C4-2B (cell line): Measurements from ENCODE around the gene VIM.

ENCODE experiments used
- H3K27ac ChIP-seq: fragments of 450-650 bp; 2 replicates; pipeline ENCODE4 v1.5.1; 2017
- CTCF ChIP-seq: fragments of 450-650 bp; conservative IDR thresholded peaks from 2 replicates; pipeline ENCODE4 v1.5.1; 2017; ENCODE audit warnings: mild to moderate bottlenecking
- ZFX ChIP-seq: fragments of 450-650 bp; IDR thresholded peaks from 2 replicates; pipeline ENCODE4 v1.6.1; 2017

Gene VIM

DNA sequence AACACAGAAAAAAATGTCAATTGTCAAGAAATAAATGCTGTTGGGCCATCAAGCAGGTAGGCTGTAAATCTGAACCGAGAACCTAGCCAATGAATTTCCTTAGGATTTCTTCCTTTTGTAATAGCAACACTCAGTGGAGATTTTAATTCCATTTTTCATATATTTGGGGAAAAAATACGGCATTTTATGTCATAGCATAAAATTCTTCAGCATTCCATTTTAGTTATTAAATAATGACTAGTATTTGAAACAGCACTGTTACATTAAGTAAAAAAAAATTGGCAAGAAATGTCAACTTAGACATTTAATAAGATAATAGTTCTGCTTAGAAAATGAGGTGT lies 12.3 kb upstream of the VIM start:
- TF ChIP-seq ZFX (no peak), CTCF (no peak)
- H3K27ac ChIP-seq = no peak overlapping the region

DNA sequence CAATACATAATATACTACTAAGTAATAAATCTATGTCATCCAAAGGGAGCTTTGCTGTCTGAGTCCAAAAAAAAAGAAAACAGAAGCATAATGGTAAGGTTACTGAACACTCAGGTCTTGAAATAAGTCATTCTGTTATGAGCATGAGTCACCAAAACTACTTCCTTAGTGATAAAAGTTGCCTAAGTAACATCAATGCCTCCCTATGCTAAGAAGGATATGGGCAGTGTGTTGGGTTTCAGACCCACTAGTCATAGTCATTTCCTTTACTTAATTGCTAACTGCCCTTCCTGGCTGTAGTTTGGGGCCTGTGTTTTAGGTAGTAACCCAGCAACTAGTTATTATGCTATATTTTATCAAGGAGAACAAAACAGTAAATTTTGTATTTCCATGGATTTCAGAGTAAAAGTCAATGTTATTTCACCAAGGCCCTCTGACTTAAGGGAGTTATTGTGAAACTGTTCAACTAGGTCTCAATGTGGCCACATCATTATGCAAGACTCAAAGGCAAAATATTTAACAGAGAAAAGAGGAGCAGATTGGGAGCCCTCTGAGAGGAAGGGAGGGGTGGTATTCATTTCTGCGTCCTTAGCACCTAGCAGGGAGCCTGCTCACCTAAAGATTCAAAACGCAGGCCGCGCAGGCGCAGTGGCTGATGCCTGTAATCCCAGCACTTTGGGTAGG lies 11.7 kb upstream of the VIM start:
- no peak overlapping the region for H3K27ac ChIP-seq
- TF ChIP-seq ZFX = no peak
- no peak for TF ChIP-seq CTCF

DNA sequence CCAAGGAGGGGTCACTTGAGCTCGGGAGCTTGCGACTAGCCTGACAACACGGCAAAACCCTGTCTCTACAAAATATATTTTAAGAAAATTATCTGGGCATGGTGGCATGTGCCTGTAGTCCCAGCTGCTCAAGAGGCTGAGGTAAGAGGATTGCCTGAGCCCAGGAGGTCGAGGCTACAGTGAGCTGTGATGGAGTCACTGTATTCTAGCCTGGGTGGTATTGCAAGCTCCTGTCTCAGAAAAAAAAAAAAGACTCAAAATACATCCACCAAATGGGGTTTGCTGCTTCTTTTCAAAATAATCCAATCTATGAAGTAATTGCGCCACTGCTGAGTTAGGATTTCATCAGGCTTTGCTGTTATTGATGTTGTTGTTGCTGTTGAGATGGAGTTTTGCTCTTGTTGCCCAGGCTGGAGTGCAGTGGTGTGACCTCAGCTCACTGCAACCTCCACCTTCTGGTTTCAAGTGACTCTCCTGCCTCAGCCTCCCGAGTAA lies 11.1 kb upstream of the VIM start:
- no peak overlapping the region for H3K27ac ChIP-seq
- TF ChIP-seq CTCF (no peak), ZFX (no peak)

DNA sequence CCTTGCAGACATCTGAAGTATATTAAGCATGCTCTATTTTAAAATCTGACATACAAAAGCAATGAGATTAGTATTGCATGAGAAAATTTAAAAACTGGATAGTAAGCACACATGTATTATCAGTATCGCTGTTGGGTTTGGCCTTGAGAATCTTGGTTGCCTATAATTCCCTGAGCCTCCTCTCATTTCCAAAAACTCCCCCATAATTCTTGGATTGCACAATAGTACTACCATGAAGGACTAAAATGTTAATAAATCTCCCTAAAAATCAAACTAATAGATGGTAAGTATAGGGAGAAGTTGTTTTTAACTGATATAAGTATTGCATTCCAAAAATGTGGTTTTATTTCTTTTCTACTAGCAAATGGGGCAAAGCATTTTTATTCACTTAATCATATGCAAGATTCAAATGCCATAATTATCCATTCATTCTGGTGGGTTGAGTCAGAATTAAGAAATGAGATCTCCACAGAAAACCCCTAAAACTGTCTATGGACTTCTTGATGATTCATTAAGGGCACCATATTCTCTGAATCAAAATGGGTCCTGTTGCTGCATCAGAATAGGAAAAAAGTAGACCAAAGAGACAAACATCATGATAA lies 10.3 kb upstream of the VIM start:
- TF ChIP-seq ZFX (no peak), CTCF (no peak)
- H3K27ac ChIP-seq = no peak overlapping the region

DNA sequence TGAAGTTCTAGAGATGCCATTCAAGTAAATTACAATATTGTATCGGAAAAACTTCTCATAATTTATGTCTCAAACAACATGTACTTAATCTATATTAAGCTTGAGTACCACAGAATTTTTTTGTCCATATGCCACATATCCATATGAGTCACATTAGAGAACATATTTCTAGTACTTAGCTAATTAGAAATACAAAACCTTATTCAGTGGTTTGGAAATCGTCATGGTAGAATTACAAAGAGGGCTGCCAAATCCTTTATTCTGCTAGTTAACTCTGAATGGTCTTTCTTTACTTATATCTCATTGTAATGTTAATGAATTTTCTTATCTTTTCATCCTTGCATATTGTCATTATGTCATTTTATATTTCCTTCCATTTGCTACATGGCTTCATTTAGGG lies 9.0 kb upstream of the VIM start:
- H3K27ac ChIP-seq = no peak overlapping the region
- TF ChIP-seq ZFX = no peak
- no peak for TF ChIP-seq CTCF

DNA sequence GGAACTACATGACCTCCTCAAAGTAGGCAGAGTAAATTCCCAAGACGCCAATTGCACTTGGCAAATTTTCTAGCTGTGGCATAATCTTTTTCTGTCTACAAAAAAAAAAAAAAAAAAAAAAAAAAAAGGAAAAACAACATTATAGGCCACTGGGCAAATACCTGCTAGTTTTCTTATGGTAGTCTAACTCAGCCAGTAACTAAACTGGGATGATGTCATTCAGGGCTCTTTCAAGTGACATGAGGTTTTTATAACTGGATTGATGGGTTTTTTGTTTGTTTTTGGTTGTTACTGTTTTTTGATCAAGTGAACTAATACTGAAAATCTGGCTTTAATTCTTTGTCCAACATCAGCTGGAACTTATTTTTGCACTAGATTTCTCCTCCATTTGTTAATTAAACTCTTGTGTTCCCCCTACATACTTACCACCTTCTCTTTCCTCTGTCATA lies 7.4 kb upstream of the VIM start:
- no peak overlapping the region for H3K27ac ChIP-seq
- TF ChIP-seq ZFX (no peak), CTCF (no peak)

DNA sequence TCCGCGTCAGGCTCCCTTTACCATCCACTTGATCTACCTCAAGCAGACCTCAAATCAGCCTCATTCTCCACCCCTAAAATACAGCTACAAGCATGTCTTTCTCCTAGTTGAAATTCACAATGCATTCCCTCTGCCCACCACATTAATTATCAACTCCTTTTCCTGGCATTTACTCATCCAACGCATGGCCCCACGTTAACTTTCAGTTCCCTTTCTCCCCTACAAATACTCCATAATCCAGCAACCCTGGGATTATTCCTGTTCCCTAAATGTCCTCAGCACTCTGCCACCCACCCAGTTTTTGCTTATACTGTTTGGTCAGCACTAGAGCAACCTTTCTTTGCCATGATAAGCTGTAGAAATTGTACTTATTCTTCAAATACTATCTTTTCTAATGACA lies 5.7 kb upstream of the VIM start:
- no peak overlapping the region for H3K27ac ChIP-seq
- no peak for TF ChIP-seq CTCF
- no peak for TF ChIP-seq ZFX
